Spleen (tissue), 11 donors: ENCODE measurements around the gene KDR. TPM values are rescaled to one million over a fixed set of nuclear protein-coding genes. Genes with fewer than 3 reads are reported as not detected.

Experiments used
- DNase-seq: peaks from one replicate; pipeline ENCODE4 v3.0.0-alpha.2; 2020
- H3K27ac ChIP-seq, 8 donors: fragments of 200-600 bp; sonication (generic) in 7 of 8; 1 replicate in 4 of 8; 2 replicates in 4 of 8; pipeline versions ENCODE4 v1.5.0 to v1.8.0; 2016 to 2021; ENCODE audit warnings: inconsistent platforms in 4 of 8, mild to moderate bottlenecking in 4 of 8, moderate library complexity in 1 of 8
- H3K27me3 ChIP-seq, 7 donors: fragments of 200-600 bp; sonication (generic) in 6 of 7; replicated peaks in 1 of 7; 1 replicate in 4 of 7; 2 replicates in 3 of 7; pipeline versions ENCODE4 v1.5.0 to v1.8.0; 2016 to 2021; ENCODE audit warnings: inconsistent platforms in 3 of 7, mild to moderate bottlenecking in 1 of 7
- H3K36me3 ChIP-seq, 6 donors: fragments of 200-600 bp; sonication (generic) in 5 of 6; 1 replicate in 4 of 6; 2 replicates in 2 of 6; pipeline versions ENCODE4 v1.5.0 to v1.8.0; 2016 to 2021; ENCODE audit warnings: inconsistent platforms in 2 of 6
- H3K4me1 ChIP-seq, 6 donors: fragments of 200-600 bp; sonication (generic) in 5 of 6; 1 replicate in 3 of 6; 2 replicates in 3 of 6; pipeline versions ENCODE4 v1.5.0 to v1.8.0; 2016 to 2021; ENCODE audit warnings: inconsistent platforms in 3 of 6
- H3K4me3 ChIP-seq, 8 donors: fragments of 200-600 bp; sonication (generic) in 7 of 8; 1 replicate in 4 of 8; 2 replicates in 4 of 8; pipeline versions ENCODE4 v1.5.0 to v1.8.0; 2016 to 2021; ENCODE audit warnings: inconsistent platforms in 4 of 8, mild to moderate bottlenecking in 4 of 8, moderate library complexity in 2 of 8
- H3K9me3 ChIP-seq, 8 donors: fragments of 200-600 bp; sonication (generic) in 7 of 8; 1 replicate in 4 of 8; 2 replicates in 4 of 8; pipeline versions ENCODE4 v1.5.0 to v1.8.0; 2016 to 2021; ENCODE audit warnings: inconsistent platforms in 4 of 8
- CTCF ChIP-seq, 11 experiments: fragments of 200-600 bp in 7 of 11; fragments of 450-650 bp in 4 of 11; sonication (generic) in 4 of 11; IDR thresholded peaks in 8 of 11; conservative IDR thresholded peaks in 3 of 11; 1 replicate in 7 of 11; 2 replicates in 4 of 11; pipeline versions ENCODE4 v1.4.0 to v1.8.0; 2016 to 2021; ENCODE audit warnings: antibody characterized with exemption in 11 of 11, inconsistent platforms in 4 of 11, mild to moderate bottlenecking in 1 of 11
- POLR2A ChIP-seq, 3 donors: fragments of 450-650 bp; IDR thresholded peaks; one replicate each; pipeline ENCODE4 v1.5.1; 2017; ENCODE audit warnings: antibody characterized with exemption in 3 of 3, mild to moderate bottlenecking in 1 of 3
- POLR2AphosphoS5 ChIP-seq, 3 donors: sonication (generic); formaldehyde crosslinking; IDR thresholded peaks; one replicate each; pipeline ENCODE4 v1.5.1; 2017; ENCODE audit warnings: antibody characterized with exemption in 3 of 3
- WGBS, 5 donors: extraction: QIAGEN DNeasy Blood & Tissue Kit in 3 of 5; methylation state at CpG; one replicate each; pipeline versions ENCODE4 v1.1.5 to v1.1.7; 2013 to 2018; 5-methylcytosine and 5-hydroxymethylcytosine counted together
- intact Hi-C: fragments of 100-400 bp; cut with DNase I; formaldehyde crosslinking; loops from one replicate; pipeline ENCODE4 v1.15.0; 2023; ENCODE audit warnings: low total_unique reads
- polyA plus RNA-seq, 3 donors: library from polyadenylated mRNA; stranded (reverse); fragments of 200-250 nt; gene quantifications; one replicate each; pipeline ENCODE4 v1.2.1, GENCODE V29; 2013
- small RNA-seq, 4 donors: library from RNA; depleted of rRNA; stranded (forward); fragments of <200 nt; gene quantifications; one replicate each; pipeline ENCODE3, GENCODE V24; 2016
- total RNA-seq, 7 donors: library from RNA; depleted of rRNA in 3 of 7; stranded (reverse); fragments of >200 nt in 3 of 7; fragmentation: NEBNext Ultra II Directional in 4 of 7; extraction: Animal tissue kit (Norgen Biotek cat#: 25700) in 4 of 7; gene quantifications; one replicate each; pipeline versions ENCODE4 v1.1.0 to v1.2.1, GENCODE V29; 2016 to 2021
- donor health status: healthy with polysubstance abuse.
- donor health status: DM: no; HTN: no; CAD: no; lungs with moderate emphysema.
- donor health status: DM: no; HTN: no; CAD: no.
- donor health status: Bipolar disorder and iron deficiency.
- donor health status: healthy.
- donor health status: DM: no; HTN: no; CAD: no.
- donor health status: DM: yes; HTN: yes; CAD: no.

The KDR gene
- total and polyA plus RNA-seq, 10 donors = 1.2 to 25.0 (median 19.0) TPM

GRCh38 chr4:55029821-55030503 lies 95.4 kb downstream of the KDR start:
- Histone ChIP-seq H3K27me3 (peaks cover 0 to 21% (median 0%) of the 10 kb centered on the region in 7 donors), H3K9me3 (no peaks in the 10 kb centered on the region), H3K27ac (no peak overlapping the region), H3K36me3 (no peaks in the 10 kb centered on the region), H3K4me1 (no peaks in the 10 kb centered on the region), H3K4me3 (no peak overlapping the region)
- no peak for DNase-seq
- intact Hi-C loops = no loop called here
- TF ChIP-seq CTCF (IDR thresholded peaks at IDR 0.05 in 8 of 11, conservative IDR thresholded peaks at IDR 0.05 in 3 of 11) = no peak
- TF ChIP-seq POLR2AphosphoS5 (IDR thresholded peaks at IDR 0.05) = no peak
- no peak for TF ChIP-seq POLR2A (IDR thresholded peaks at IDR 0.05)
- 77 to 84% (median 81%) methylated on average over 5 of the region's 5 CpGs for WGBS, 5 donors

GRCh38 chr4:55029321-55029720 lies 96.1 kb downstream of the KDR start:
- TF ChIP-seq POLR2A (IDR thresholded peaks at IDR 0.05) = no peak
- TF ChIP-seq POLR2AphosphoS5 (IDR thresholded peaks at IDR 0.05) = no peak
- intact Hi-C loops = no loop called here

More at GRCh38 chr4:55029321-55029720, 96.1 kb downstream of the KDR start:
- no peaks in the 10 kb centered on the region for H3K36me3 ChIP-seq
- no peak overlapping the region for H3K4me3 ChIP-seq
- H3K27me3 ChIP-seq = peaks cover 0 to 25% (median 0%) of the 10 kb centered on the region in 7 donors
- H3K4me1 ChIP-seq = no peaks in the 10 kb centered on the region
- H3K27ac ChIP-seq = no peak overlapping the region
- 77 to 95% (median 85%) methylated on average over 1 of the region's 1 CpG for WGBS, 5 donors
- no peaks in the 10 kb centered on the region for H3K9me3 ChIP-seq
- DNase-seq = no peak

Small RNA genes within 50 kb of the gene (small RNA-seq; reads per million reads assigned to genes)
- gene RN7SL424P = 0 to 0.08 (median 0) reads per million in 4 donors
- 0 reads per million in 4 donors for gene RNU6-410P

Other genes starting within 250 kb of the KDR start
- 10 to 100 TPM in 1 of 7 donors, 1 to 10 TPM in 6; 2.8 to 11.1 (median 6.2) TPM for gene SRD5A3, start 220.6 kb upstream of the KDR start, total RNA-seq
- gene SRD5A3, start 220.6 kb upstream of the KDR start, polyA plus RNA-seq = 1 to 10 TPM; 4.4 to 7.4 (median 5.7) TPM